Measurements from ENCODE around the gene GPR18.

Gene GPR18

DNA sequence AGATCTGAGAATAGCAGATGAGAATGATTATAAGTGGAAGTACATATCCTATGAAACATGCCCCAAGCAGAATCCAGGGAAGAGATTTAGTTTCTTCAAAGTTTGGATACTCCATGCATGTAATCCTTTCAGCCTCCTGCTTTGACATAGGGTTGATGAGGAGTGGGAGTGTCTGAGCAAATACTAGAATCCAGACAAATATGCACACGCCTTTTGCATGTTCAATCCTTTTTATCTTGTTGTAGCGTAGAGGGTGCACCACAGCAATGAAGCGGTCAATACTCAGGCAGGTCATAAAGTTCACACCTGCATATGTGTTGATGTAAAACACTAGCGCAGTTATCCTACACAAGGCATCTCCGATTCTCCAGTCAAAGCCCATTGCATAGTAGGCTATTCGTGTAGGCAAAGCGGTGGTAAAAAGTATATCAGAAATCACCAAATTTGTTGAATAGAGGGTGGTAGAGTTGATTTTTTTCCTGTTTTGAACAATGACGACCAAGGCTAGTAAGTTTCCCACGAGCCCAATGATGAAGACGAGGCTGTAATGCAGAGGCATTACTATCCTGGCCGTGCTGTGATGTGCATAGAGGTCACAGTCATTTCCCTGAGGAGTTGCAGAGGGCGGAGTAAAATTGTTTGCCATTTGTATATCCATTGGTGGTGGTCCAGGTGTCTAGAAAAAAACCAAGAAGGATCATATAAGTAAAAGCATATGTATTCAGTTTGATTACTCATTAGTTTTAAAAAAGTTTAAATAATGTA is 37.5 kb upstream of the GPR18 start:
- Histone ChIP-seq H4K8ac (ENCODE audit: low read length) (no peak overlapping the region), H3K4me1 (ENCODE audit: control insufficient read depth, insufficient read depth, low read depth, low read length) (peaks cover 2% of the 10 kb centered on the region), H3K4me3 (ENCODE audit: insufficient read depth in 1 of 2, low read depth in 1 of 2, low read length in 2 of 2) (no peak overlapping the region), H2AK5ac (ENCODE audit: low read length, severe bottlenecking) (no peak overlapping the region), H2BK12ac (ENCODE audit: low read length in 2 of 2) (no peak overlapping the region), H2BK5ac (ENCODE audit: low read depth, low read length, poor library complexity, severe bottlenecking) (no peak overlapping the region), H2AFZ (ENCODE audit: low read depth, low read length) (no peak overlapping the region), H3K9me3 (ENCODE audit: control insufficient read depth, low read length) (no peaks in the 10 kb centered on the region), H3K18ac (ENCODE audit: low read depth in 1 of 2, low read length in 2 of 2) (no peak overlapping the region), H3K4me2 (ENCODE audit: low read length, poor library complexity, severe bottlenecking) (no peak overlapping the region), H3K14ac (ENCODE audit: low read length in 2 of 2) (no peak overlapping the region), H3K4ac (ENCODE audit: low read depth in 1 of 2, low read length in 2 of 2) (no peak overlapping the region), H3K79me1 (replicated peaks; ENCODE audit: low read length, poor library complexity, severe bottlenecking) (peaks cover 21% of the 10 kb centered on the region), H4K91ac (ENCODE audit: low read length) (no peak overlapping the region), H3K9ac (ENCODE audit: low read length) (no peak overlapping the region), H3K27me3 (ENCODE audit: control insufficient read depth in 1 of 2, insufficient read depth in 1 of 2, low read length in 2 of 2) (no peaks in the 10 kb centered on the region), H3K23ac (ENCODE audit: low read length in 2 of 2) (no peak overlapping the region), H3K36me3 (ENCODE audit: control insufficient read depth in 1 of 2, insufficient read depth in 2 of 2, low read depth in 1 of 2, low read length in 2 of 2) (no peaks in the 10 kb centered on the region), H3K27ac (ENCODE audit: low read length, poor library complexity, severe bottlenecking) (no peak overlapping the region), H2BK120ac (ENCODE audit: low read depth, low read length) (no peak overlapping the region), H2BK15ac (ENCODE audit: low read depth, poor library complexity, severe bottlenecking) (no peak overlapping the region)
- no peak for DNase-seq
- WGBS = 98% methylated on average over 11 of the region's 12 CpGs

DNA sequence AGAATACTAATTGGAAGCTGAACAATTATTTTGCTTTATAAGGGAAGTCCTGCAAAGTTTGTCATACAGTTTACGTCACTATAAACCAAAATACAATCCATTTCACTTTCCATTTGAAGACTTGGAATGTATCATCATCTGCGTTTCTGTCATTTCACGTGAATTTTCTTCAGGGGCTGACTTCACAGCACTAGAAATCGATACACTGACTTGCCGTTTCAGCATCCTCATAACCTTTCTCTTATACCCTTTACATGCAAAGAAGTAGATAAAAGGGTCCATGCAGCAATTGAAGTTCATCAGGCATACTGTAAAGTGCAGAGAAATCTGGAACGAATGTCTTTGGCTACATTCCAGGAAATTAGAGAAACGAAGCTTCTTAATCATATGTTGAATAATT is 36.8 kb upstream of the GPR18 start:
- no peak overlapping the region for H3K27ac ChIP-seq (ENCODE audit: low read length, poor library complexity, severe bottlenecking)
- no peak overlapping the region for H3K18ac ChIP-seq (ENCODE audit: low read depth in 1 of 2, low read length in 2 of 2)
- no peak overlapping the region for H2BK5ac ChIP-seq (ENCODE audit: low read depth, low read length, poor library complexity, severe bottlenecking)
- H3K14ac ChIP-seq (ENCODE audit: low read length in 2 of 2) = no peak overlapping the region
- no peak for DNase-seq
- H3K4me3 ChIP-seq (ENCODE audit: insufficient read depth in 1 of 2, low read depth in 1 of 2, low read length in 2 of 2) = no peak overlapping the region
- no peak overlapping the region for H3K4me2 ChIP-seq (ENCODE audit: low read length, poor library complexity, severe bottlenecking)
- no peak overlapping the region for H2BK15ac ChIP-seq (ENCODE audit: low read depth, poor library complexity, severe bottlenecking)
- no peak overlapping the region for H3K4ac ChIP-seq (ENCODE audit: low read depth in 1 of 2, low read length in 2 of 2)
- H3K79me1 ChIP-seq (replicated peaks; ENCODE audit: low read length, poor library complexity, severe bottlenecking) = peaks cover 21% of the 10 kb centered on the region
- H3K36me3 ChIP-seq (ENCODE audit: control insufficient read depth in 1 of 2, insufficient read depth in 2 of 2, low read depth in 1 of 2, low read length in 2 of 2) = peaks cover 0 to 3% of the 10 kb centered on the region in 2 experiments
- no peak overlapping the region for H3K23ac ChIP-seq (ENCODE audit: low read length in 2 of 2)
- H2AFZ ChIP-seq (ENCODE audit: low read depth, low read length) = no peak overlapping the region
- H3K27me3 ChIP-seq (ENCODE audit: control insufficient read depth in 1 of 2, insufficient read depth in 1 of 2, low read length in 2 of 2) = no peaks in the 10 kb centered on the region
- no peak overlapping the region for H4K8ac ChIP-seq (ENCODE audit: low read length)
- H2BK12ac ChIP-seq (ENCODE audit: low read length in 2 of 2) = no peak overlapping the region
- H3K9ac ChIP-seq (ENCODE audit: low read length) = no peak overlapping the region
- H3K9me3 ChIP-seq (ENCODE audit: control insufficient read depth, low read length) = no peaks in the 10 kb centered on the region
- peaks cover under 1% of the 10 kb centered on the region for H3K4me1 ChIP-seq (ENCODE audit: control insufficient read depth, insufficient read depth, low read depth, low read length)
- no peak overlapping the region for H4K91ac ChIP-seq (ENCODE audit: low read length)
- H2AK5ac ChIP-seq (ENCODE audit: low read length, severe bottlenecking) = no peak overlapping the region
- WGBS = 95% methylated on average over 6 of the region's 7 CpGs
- no peak overlapping the region for H2BK120ac ChIP-seq (ENCODE audit: low read depth, low read length)

DNA sequence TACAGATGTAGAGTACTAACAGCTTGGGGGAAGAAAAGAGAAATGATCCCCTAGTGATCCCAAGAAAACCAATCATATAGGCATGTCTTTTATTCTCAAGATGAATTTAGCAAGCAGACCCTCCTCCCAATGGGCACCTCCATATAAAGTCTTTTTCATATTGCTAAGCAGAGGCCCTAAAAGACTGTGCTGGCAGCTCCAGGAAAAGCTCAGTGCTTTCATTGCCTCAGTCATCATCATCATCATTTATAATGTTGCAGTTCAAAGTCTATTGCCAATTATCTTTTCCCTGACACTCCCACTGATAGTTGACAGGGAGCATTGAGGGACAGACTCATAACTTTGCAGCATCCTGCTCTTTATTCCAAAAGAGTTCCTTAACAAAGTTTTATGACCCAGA is 36.0 kb upstream of the GPR18 start:
- Histone ChIP-seq H4K8ac (ENCODE audit: low read length) (no peak overlapping the region), H2AK5ac (ENCODE audit: low read length, severe bottlenecking) (no peak overlapping the region), H3K79me1 (replicated peaks; ENCODE audit: low read length, poor library complexity, severe bottlenecking) (peaks cover 21% of the 10 kb centered on the region), H3K14ac (ENCODE audit: low read length in 2 of 2) (no peak overlapping the region), H3K4me3 (ENCODE audit: insufficient read depth in 1 of 2, low read depth in 1 of 2, low read length in 2 of 2) (no peak overlapping the region), H2BK120ac (ENCODE audit: low read depth, low read length) (no peak overlapping the region), H3K27me3 (ENCODE audit: control insufficient read depth in 1 of 2, insufficient read depth in 1 of 2, low read length in 2 of 2) (no peaks in the 10 kb centered on the region), H3K4me1 (ENCODE audit: control insufficient read depth, insufficient read depth, low read depth, low read length) (no peaks in the 10 kb centered on the region), H2BK12ac (ENCODE audit: low read length in 2 of 2) (no peak overlapping the region), H3K4me2 (ENCODE audit: low read length, poor library complexity, severe bottlenecking) (no peak overlapping the region), H3K36me3 (ENCODE audit: control insufficient read depth in 1 of 2, insufficient read depth in 2 of 2, low read depth in 1 of 2, low read length in 2 of 2) (peaks cover 0 to 3% of the 10 kb centered on the region in 2 experiments), H3K18ac (ENCODE audit: low read depth in 1 of 2, low read length in 2 of 2) (no peak overlapping the region), H2AFZ (ENCODE audit: low read depth, low read length) (no peak overlapping the region), H2BK15ac (ENCODE audit: low read depth, poor library complexity, severe bottlenecking) (no peak overlapping the region), H3K27ac (ENCODE audit: low read length, poor library complexity, severe bottlenecking) (no peak overlapping the region), H2BK5ac (ENCODE audit: low read depth, low read length, poor library complexity, severe bottlenecking) (no peak overlapping the region), H3K4ac (ENCODE audit: low read depth in 1 of 2, low read length in 2 of 2) (no peak overlapping the region), H4K91ac (ENCODE audit: low read length) (no peak overlapping the region), H3K23ac (ENCODE audit: low read length in 2 of 2) (no peak overlapping the region), H3K9me3 (ENCODE audit: control insufficient read depth, low read length) (no peaks in the 10 kb centered on the region), H3K9ac (ENCODE audit: low read length) (no peak overlapping the region)
- DNase-seq = no peak

DNA sequence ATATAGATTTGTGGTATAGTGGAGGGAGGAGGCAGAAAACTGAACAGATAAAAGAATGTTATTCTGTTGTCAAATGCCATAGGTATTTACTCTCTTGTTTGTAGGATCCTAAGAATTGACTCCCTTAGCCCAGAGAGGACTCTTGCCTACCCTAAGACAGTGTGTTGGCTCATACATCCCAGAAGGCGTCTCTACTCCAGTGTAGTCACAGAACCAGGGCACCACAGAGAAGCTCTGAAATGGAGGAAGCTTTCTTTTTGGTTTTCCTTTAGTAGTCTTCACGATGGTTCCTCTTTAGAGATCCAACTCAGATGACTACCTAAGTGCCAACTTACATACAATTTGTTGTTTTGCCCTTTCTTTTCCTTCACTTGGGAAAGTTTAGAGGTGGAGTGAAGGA is 35.0 kb upstream of the GPR18 start:
- H2BK5ac ChIP-seq (ENCODE audit: low read depth, low read length, poor library complexity, severe bottlenecking) = no peak overlapping the region
- H2AFZ ChIP-seq (ENCODE audit: low read depth, low read length) = no peak overlapping the region
- no peak overlapping the region for H2BK15ac ChIP-seq (ENCODE audit: low read depth, poor library complexity, severe bottlenecking)
- H3K18ac ChIP-seq (ENCODE audit: low read depth in 1 of 2, low read length in 2 of 2) = no peak overlapping the region
- no peak overlapping the region for H2BK12ac ChIP-seq (ENCODE audit: low read length in 2 of 2)
- no peaks in the 10 kb centered on the region for H3K4me1 ChIP-seq (ENCODE audit: control insufficient read depth, insufficient read depth, low read depth, low read length)
- 100% methylated on average over 2 of the region's 2 CpGs for WGBS
- H3K36me3 ChIP-seq (ENCODE audit: control insufficient read depth in 1 of 2, insufficient read depth in 2 of 2, low read depth in 1 of 2, low read length in 2 of 2) = peaks cover 0 to 3% of the 10 kb centered on the region in 2 experiments
- peaks cover 23% of the 10 kb centered on the region for H3K79me1 ChIP-seq (replicated peaks; ENCODE audit: low read length, poor library complexity, severe bottlenecking)
- no peaks in the 10 kb centered on the region for H3K27me3 ChIP-seq (ENCODE audit: control insufficient read depth in 1 of 2, insufficient read depth in 1 of 2, low read length in 2 of 2)
- no peak overlapping the region for H3K23ac ChIP-seq (ENCODE audit: low read length in 2 of 2)
- no peak overlapping the region for H4K91ac ChIP-seq (ENCODE audit: low read length)
- no peaks in the 10 kb centered on the region for H3K9me3 ChIP-seq (ENCODE audit: control insufficient read depth, low read length)
- no peak overlapping the region for H2BK120ac ChIP-seq (ENCODE audit: low read depth, low read length)
- H3K4ac ChIP-seq (ENCODE audit: low read depth in 1 of 2, low read length in 2 of 2) = no peak overlapping the region
- no peak overlapping the region for H3K4me3 ChIP-seq (ENCODE audit: insufficient read depth in 1 of 2, low read depth in 1 of 2, low read length in 2 of 2)
- no peak overlapping the region for H3K9ac ChIP-seq (ENCODE audit: low read length)
- DNase-seq = no peak
- H3K4me2 ChIP-seq (ENCODE audit: low read length, poor library complexity, severe bottlenecking) = no peak overlapping the region
- H2AK5ac ChIP-seq (ENCODE audit: low read length, severe bottlenecking) = no peak overlapping the region
- no peak overlapping the region for H4K8ac ChIP-seq (ENCODE audit: low read length)
- no peak overlapping the region for H3K14ac ChIP-seq (ENCODE audit: low read length in 2 of 2)
- no peak overlapping the region for H3K27ac ChIP-seq (ENCODE audit: low read length, poor library complexity, severe bottlenecking)

Data from mesenchymal stem cell (in vitro differentiated cells and primary cell).